Tibial nerve (tissue), 3 donors: ENCODE data around the gene CAPRIN1.

Experiments
- CTCF ChIP-seq, 5 experiments: fragments of 200-600 bp in 3 of 5; fragments of 450-650 bp in 2 of 5; sonication (generic) in 3 of 5; IDR thresholded peaks; one replicate each; pipeline ENCODE4 v1.5.1; 2016 to 2019; ENCODE audit warnings: antibody characterized with exemption in 5 of 5, mild to moderate bottlenecking in 3 of 5, moderate library complexity in 2 of 5
- POLR2A ChIP-seq, 2 donors: fragments of 450-650 bp; IDR thresholded peaks; one replicate each; pipeline ENCODE4 v1.6.1; 2017; ENCODE audit warnings: antibody characterized with exemption in 2 of 2, mild to moderate bottlenecking in 2 of 2, moderate library complexity in 2 of 2

GRCh38 chr11:34120651-34121050, 69.1 kb downstream of the CAPRIN1 start:
- no peak for TF ChIP-seq CTCF (IDR thresholded peaks at IDR 0.05)
- TF ChIP-seq POLR2A (IDR thresholded peaks at IDR 0.05), result no peak
